Adrenal gland (tissue), 5 donors: Measurements from ENCODE around the gene STXBP5.
"Not testable (repeated sequence)": the region's sequence is repeated elsewhere in the genome, so short reads cannot be mapped to it uniquely, and the experiment has no call there.

Experiments used
- CTCF ChIP-seq, 6 experiments: fragments of 450-650 bp in 4 of 6; fragments of 200-600 bp in 2 of 6; sonication (generic) in 1 of 6; IDR thresholded peaks; 1 replicate in 5 of 6; 2 replicates in 1 of 6; pipeline versions ENCODE4 v1.5.1 to v1.8.0; 2016 to 2021; ENCODE audit warnings: antibody characterized with exemption in 6 of 6, mild to moderate bottlenecking in 2 of 6, moderate library complexity in 1 of 6
- POLR2A ChIP-seq, 2 donors: fragments of 450-650 bp; IDR thresholded peaks; one replicate each; pipeline ENCODE4 v1.6.1; 2017; ENCODE audit warnings: antibody characterized with exemption in 2 of 2, mild to moderate bottlenecking in 2 of 2, moderate library complexity in 1 of 2
- donor health status: DM: no; HTN: no; CAD: no.

GRCh38 chr6:147254929-147255473 is 50.8 kb downstream of the STXBP5 start:
- TF ChIP-seq CTCF, POLR2A (IDR thresholded peaks at IDR 0.05): not testable (repeated sequence)
